GM19397 (cell line): ENCODE data around the gene NUMA1.

Source experiments
- ATAC-seq: cut with Tn5 transposase; IDR thresholded peaks from one replicate; pipeline ENCODE4 v1.9.1; 2021; ENCODE audit warnings: mild to moderate bottlenecking, moderate library complexity; ENCODE audit not compliant: unreplicated experiment

Gene NUMA1

DNA sequence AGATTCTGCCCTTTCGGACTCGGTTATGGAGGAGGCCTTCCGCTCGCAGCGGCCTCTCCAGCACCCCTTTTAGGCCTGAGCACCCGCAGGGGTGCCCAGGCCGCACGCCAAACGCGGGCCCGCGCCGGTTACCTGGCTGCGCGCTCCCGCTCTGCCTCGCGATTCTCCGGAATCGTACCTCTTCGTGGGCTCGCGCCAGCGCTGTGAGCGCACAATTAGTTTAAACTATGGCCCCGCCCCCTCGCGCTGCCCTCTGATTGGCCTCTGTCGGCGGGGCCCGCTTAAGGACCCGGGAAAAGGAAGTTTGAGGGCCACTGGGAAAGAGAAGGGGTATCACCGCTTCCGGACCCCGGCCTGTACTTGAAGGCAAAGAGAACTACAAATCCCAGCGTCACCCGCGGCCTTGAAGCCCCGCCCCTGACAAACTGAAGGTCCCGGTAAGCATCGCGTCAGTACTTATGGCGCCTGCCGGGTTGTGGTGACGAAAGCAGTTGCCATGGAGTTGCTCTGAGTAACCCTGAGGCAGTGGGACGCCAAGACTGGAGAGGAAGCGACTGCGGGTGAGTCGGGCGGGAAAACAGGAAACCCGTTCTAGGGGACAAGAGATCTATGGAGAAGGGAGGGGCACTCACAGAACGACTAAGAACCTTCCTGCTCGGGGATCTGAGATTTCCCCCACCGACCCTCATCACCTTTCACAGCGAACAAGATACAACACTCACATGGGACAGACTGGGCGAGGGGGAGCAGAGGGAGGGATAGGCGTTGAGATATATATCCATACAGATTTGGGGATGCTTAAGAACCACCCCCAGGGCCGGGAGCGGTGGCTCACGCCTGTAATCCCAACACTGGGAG is at the start of gene NUMA1, which contains the start of gene LRRC51:
TSS of gene NUMA1 (minus strand) at position 217 of the 858 bp plus-strand sequence. CDS start 44,599 bp downstream, outside the sequence.
TSS of gene LRRC51 (plus strand) at position 525 of the 858 bp plus-strand sequence. CDS start 8,234 bp downstream, outside the sequence.
- ATAC-seq: peak; percentile 91

DNA sequence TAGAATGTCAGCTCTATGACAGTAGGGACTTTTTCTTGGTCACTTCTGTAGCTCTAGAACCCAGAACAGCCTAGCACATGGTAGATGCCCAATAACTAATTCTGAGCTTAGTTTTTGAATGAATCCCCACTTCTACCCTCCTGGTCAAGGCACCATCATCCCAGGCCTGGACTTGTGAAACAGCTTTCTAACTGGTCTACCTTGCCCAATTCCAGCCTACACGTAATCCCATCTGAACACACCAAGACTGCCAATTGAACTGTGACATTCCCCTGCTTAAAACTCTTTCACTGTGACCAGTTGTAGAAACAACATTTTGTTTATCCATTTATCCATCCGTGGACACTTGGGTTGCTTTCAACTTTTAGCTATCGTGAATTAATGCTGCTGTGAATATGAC is 49.0 kb upstream of the NUMA1 start:
- ATAC-seq: no peak

DNA sequence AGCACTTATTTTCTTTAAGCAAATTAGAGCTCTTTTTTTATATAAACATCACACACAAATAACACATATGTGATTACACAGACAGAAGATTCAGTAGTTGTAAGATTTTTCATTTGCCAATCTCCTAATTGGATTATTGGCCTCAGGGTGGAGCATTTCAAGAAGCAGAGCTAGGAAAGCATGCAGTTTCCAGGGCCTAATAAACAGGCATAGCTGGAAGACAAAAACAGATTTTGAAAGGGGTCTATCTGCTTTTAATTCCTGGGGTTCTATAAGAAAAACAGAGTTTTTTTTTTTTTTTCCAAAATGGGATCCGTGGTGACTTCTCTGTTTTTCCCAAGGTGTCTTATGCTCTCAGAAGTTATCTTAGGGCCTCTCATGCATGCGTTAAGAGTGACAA is 47.6 kb upstream of the NUMA1 start:
- ATAC-seq: no peak

GRCh38 chr11:72125956-72126355 is 45.6 kb upstream of the NUMA1 start:
- ATAC-seq: no peak

DNA sequence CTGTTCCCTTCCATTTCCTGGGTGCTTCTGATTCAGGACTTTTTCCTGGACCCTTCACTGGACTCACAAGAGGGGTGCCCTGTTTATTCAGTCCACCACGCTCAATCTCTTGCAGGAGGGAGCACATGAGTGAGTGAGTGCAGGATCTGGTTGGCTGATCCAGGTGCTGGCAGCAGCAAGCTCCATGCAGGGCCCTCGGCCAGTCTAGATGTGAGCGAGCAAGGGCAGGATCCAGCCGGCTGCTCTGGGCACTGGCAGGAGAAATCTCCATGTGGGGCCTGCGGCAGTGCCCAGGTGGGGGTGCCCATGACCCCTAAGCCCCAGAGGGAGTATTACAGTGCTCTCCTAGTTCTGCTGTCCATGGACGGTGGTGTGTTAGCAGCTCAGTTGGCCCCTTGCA is 43.7 kb upstream of the NUMA1 start:
- no peak for ATAC-seq

DNA sequence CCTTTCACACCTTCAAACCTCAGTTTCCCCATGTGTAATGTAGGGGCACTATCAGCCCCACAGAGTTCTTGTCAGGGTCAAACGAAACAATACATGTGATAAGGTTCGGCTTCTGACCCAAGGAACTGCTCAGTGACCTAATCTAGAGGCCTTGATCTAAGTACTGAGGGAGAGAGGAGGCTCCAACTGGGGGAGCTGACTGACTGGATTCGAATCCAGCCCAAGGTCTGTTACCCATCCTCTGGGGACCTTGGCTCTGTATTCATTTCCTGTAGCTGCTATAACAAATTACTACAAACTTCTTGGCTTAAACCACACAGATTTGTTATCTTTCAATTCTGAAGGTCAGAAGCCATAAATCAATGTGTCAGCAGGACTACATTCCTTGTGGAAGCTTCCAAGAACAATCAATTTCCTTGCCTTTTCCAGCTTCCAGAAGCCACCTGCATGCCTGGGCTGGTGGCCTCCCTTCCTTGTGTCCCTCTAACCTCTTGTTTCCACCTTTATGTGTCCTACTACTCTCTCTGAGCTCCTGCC is 42.8 kb upstream of the NUMA1 start:
- no peak for ATAC-seq

DNA sequence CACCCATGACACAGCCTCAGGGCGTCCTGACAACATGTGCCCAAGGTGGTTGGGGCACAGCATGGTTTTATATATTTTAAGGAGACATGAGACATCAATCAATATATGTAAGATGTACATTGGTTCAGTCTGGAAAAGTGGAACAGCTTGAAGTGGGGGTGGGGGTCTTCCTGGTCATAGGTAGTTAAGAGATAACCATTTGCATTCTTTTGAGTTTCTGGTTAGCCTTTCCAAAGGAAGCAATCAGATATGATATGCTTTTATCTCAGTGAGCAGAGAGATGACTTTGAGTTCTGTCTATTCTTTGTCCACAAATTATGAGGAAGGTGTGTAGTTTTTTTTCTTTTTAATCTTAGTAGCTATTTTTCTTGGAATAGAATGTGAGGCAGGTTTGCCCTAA is 42.3 kb upstream of the NUMA1 start:
- ATAC-seq: no peak

DNA sequence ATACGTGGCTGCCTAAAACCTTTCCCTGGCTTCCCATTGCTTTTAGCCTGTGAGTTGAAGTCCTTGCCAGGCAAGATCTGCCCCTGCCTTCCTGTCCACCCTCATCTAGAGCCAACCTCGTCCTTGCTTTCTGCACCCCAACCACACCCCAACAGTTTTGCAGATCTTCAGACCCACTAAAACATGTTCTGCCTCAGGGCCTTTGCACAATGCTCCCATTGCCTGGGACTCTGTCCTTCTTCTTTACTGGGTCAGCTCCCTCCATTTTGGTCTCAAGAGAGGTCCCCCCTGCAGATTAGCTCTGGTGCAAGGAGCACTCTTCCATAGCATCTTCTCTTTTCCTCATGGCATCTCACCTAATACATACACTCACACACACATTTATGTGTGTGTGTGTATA is 40.6 kb upstream of the NUMA1 start:
- no peak for ATAC-seq

DNA sequence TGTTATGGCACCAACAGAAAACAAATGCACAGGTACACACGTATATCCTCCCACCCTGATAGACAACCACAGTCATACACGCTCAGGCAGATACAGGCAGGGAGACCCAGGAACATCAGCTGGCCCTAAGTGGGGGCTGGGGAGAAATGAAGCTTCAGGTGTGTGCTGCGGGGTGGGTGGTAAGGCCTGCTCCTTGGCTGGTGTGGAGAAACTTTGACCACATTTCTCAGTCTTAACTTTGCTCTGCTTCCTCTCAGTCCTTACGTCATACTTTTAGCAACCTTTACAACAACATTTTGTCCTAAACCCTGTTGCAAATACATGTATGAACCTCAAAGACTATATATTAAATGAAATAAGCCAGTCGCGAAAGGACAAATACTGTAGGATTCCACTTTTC is 38.9 kb upstream of the NUMA1 start:
- no peak for ATAC-seq

- ATAC-seq: no peak
Observed at GRCh38 chr11:72116019-72116755, 35.8 kb upstream of the NUMA1 start.

GRCh38 chr11:72114570-72114969 is 34.2 kb upstream of the NUMA1 start:
- ATAC-seq: no peak

GRCh38 chr11:72112978-72113808 is 32.9 kb upstream of the NUMA1 start:
- no peak for ATAC-seq

- ATAC-seq: peak; percentile 83
Observed at GRCh38 chr11:72112143-72112977, 32.0 kb upstream of the NUMA1 start, which contains the start of gene ANAPC15. Gene ANAPC15 (minus strand): TSS chr11:72112695. CDS start chr11:72111276, 1,419 bp downstream.

GRCh38 chr11:72111300-72112142 is 31.2 kb upstream of the NUMA1 start:
- peak; percentile 2 for ATAC-seq

- no peak for ATAC-seq
Observed at GRCh38 chr11:72105888-72106287, 25.5 kb upstream of the NUMA1 start, which contains the start of gene TOMT. Gene TOMT (plus strand): TSS chr11:72105924. CDS start chr11:72105952, 28 bp downstream.

GRCh38 chr11:72103754-72104167 is 23.4 kb upstream of the NUMA1 start:
- ATAC-seq: no peak

DNA sequence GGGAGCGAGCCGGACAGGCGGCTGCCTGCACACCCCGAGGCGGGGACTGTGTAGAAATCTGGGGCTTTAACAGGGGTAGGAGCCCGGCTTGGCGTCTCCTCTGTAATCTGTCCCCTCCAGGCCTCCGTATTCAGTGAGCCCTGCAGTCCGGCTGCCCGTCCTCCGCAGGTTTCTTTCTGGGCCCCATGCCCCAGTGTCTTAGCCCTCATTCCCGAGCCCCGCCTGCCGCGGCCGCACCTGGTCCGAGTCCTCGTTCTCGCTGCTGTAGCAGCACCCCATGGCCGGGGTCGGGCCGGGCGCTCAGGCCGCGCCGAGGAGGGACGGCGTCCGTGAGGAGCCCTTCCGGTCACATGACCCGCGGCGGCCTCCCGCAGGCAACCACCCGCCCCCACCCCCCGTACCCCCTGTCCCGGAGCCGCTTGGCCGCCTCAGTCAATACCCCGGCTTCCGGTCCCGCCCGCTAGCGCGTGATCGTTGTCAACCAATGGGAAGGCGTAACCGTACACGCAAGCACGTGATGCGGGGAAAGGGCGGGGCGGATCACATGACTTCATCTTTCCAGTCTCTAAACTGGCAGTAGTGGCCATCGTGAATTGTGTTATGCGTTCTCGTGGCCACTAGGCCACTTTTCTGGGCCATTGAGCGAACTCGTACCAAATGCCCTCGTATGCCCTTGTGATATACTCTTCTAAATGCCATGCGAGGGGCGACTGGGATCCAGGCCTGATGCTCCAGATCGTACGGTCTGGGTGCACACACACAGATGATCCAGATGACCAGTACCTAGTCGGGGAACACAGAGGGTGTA is 22.8 kb upstream of the NUMA1 start, which contains the start of gene LAMTOR1:
TSS of gene LAMTOR1 (minus strand) at position 352 of the 808 bp plus-strand sequence. CDS start at position 279, 73 bp downstream.
- peak; percentile 90 for ATAC-seq

DNA sequence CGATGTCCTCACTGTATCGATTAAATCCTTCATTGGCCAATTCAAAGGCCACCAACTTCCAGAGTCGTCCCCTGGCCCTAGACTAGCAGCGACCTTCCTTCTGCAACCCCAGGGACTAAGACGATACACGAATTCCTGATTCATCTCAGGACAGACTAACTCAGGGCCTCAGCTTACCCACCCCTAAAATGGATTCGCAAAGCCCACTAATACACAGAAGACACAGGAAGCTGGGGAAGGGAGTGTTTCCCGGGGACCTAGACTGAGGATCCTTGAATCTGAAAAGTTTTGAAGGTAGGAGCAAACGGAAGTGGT is 22.2 kb upstream of the NUMA1 start:
- no peak for ATAC-seq
